Neural crest cell (in vitro differentiated cells): ENCODE measurements around the gene INTS2. TPM values are rescaled to one million over a fixed set of nuclear protein-coding genes. Genes with fewer than 3 reads are reported as not detected.
"Not testable (repeated sequence)": the region's sequence is repeated elsewhere in the genome, so short reads cannot be mapped to it uniquely, and the experiment has no call there.

Experiments used
- DNase-seq: peaks from one replicate; pipeline ENCODE4 v3.0.0; 2021; ENCODE audit warnings: low read depth, mixed read lengths, low spot score
- H3K27ac Mint-ChIP-seq: one replicate; pipeline ENCODE4 v1.8.0; 2021; ENCODE audit warnings: mild to moderate bottlenecking, mixed read lengths; ENCODE audit not compliant: unreplicated experiment
- H3K27me3 Mint-ChIP-seq: 2 replicates; pipeline ENCODE4 v1.8.0; 2021; ENCODE audit warnings: low read depth, mild to moderate bottlenecking, mixed read lengths
- H3K36me3 Mint-ChIP-seq: 2 replicates; pipeline ENCODE4 v1.8.0; 2021; ENCODE audit warnings: low read depth, mild to moderate bottlenecking, mixed read lengths
- H3K4me1 Mint-ChIP-seq: 2 replicates; pipeline ENCODE4 v1.8.0; 2021; ENCODE audit warnings: mixed read lengths
- H3K4me3 Mint-ChIP-seq: one replicate; pipeline ENCODE4 v1.8.0; 2021; ENCODE audit warnings: mild to moderate bottlenecking, mixed read lengths
- H3K9me3 Mint-ChIP-seq: 2 replicates; pipeline ENCODE4 v1.8.0; 2021; ENCODE audit warnings: mixed read lengths
- CTCF ChIP-seq: fragments of 200-600 bp; sonication (generic); conservative IDR thresholded peaks from 2 replicates; pipeline ENCODE4 v1.5.0; 2021; ENCODE audit warnings: antibody characterized with exemption, mild to moderate bottlenecking
- total RNA-seq: library from RNA; stranded (reverse); gene quantifications from 2 replicates; pipeline ENCODE4 v1.2.1, GENCODE V29; 2021

Gene INTS2
- total RNA-seq, 1 donor from 2014 or later: 25.4 TPM

- Mint-ChIP-seq H3K9me3 (peaks cover 5% of the 10 kb centered on the region), H3K27ac (no peak overlapping the region), H3K4me1 (peaks cover 9% of the 10 kb centered on the region), H3K27me3 (no peaks in the 10 kb centered on the region), H3K36me3 (peaks cover 22% of the 10 kb centered on the region), H3K4me3 (no peak overlapping the region)
- TF ChIP-seq CTCF: no peak
- DNase-seq: no peak
Measured at GRCh38 chr17:61832463-61832862, 95.3 kb downstream of the INTS2 start.

GRCh38 chr17:61831099-61831498, 96.7 kb downstream of the INTS2 start:
- peaks cover 9% of the 10 kb centered on the region for H3K4me1 Mint-ChIP-seq
- no peak for TF ChIP-seq CTCF

GRCh38 chr17:61828694-61829093, 99.1 kb downstream of the INTS2 start:
- Mint-ChIP-seq H3K36me3 (peaks cover 51% of the 10 kb centered on the region), H3K27me3 (no peaks in the 10 kb centered on the region), H3K4me3 (no peak overlapping the region), H3K9me3 (peaks cover 19% of the 10 kb centered on the region), H3K27ac (no peak overlapping the region), H3K4me1 (peaks cover 3% of the 10 kb centered on the region)
- no peak for TF ChIP-seq CTCF
- no peak for DNase-seq

More at GRCh38 chr17:61831099-61831498, 96.7 kb downstream of the INTS2 start:
- Mint-ChIP-seq H3K4me3 (no peak overlapping the region), H3K9me3 (peaks cover 12% of the 10 kb centered on the region), H3K27me3 (no peaks in the 10 kb centered on the region), H3K36me3 (peaks cover 33% of the 10 kb centered on the region), H3K27ac (no peak overlapping the region)
- no peak for DNase-seq

- no peaks in the 10 kb centered on the region for H3K27me3 Mint-ChIP-seq
- peaks cover 53% of the 10 kb centered on the region for H3K36me3 Mint-ChIP-seq
- no peaks in the 10 kb centered on the region for H3K4me1 Mint-ChIP-seq
- peaks cover 19% of the 10 kb centered on the region for H3K9me3 Mint-ChIP-seq
- TF ChIP-seq CTCF: no peak
- no peak overlapping the region for H3K27ac Mint-ChIP-seq
- DNase-seq: no peak
- H3K4me3 Mint-ChIP-seq: no peak overlapping the region
Measured at GRCh38 chr17:61827649-61828395, 100.0 kb downstream of the INTS2 start.

GRCh38 chr17:61826866-61827265, 100.9 kb downstream of the INTS2 start:
- DNase-seq, H3K4me3 Mint-ChIP-seq, H3K4me1 Mint-ChIP-seq, H3K27ac Mint-ChIP-seq, H3K27me3 Mint-ChIP-seq: not testable (repeated sequence)
- H3K9me3 Mint-ChIP-seq: peaks cover 19% of the 10 kb centered on the region
- peaks cover 58% of the 10 kb centered on the region for H3K36me3 Mint-ChIP-seq

- H3K27ac Mint-ChIP-seq: not testable (repeated sequence)
Measured at GRCh38 chr17:61826198-61826597, 101.6 kb downstream of the INTS2 start.

More at GRCh38 chr17:61826198-61826597, 101.6 kb downstream of the INTS2 start:
- H3K4me3 Mint-ChIP-seq, H3K27me3 Mint-ChIP-seq, H3K4me1 Mint-ChIP-seq, DNase-seq: not testable (repeated sequence)
- Mint-ChIP-seq H3K9me3 (peaks cover 19% of the 10 kb centered on the region), H3K36me3 (peaks cover 59% of the 10 kb centered on the region)
